Esophagus squamous epithelium (tissue), 5 donors: Measurements from ENCODE around the gene ADAMTS9. TPM values are rescaled to one million over a fixed set of nuclear protein-coding genes. Genes with fewer than 3 reads are reported as not detected.

Experiments used
- DNase-seq: peaks from one replicate; lab custom pipeline; 2025; lab: John Stamatoyannopoulos, UW
- H3K27ac ChIP-seq, 4 donors: fragments of 200-600 bp; sonication (generic); one replicate each; pipeline ENCODE4 v1.5.1; 2016 to 2019; ENCODE audit warnings: mild to moderate bottlenecking in 1 of 4
- H3K27me3 ChIP-seq, 4 donors: fragments of 200-600 bp; sonication (generic); 1 replicate in 3 of 4; 2 replicates in 1 of 4; pipeline versions ENCODE4 v1.5.1 to v1.6.0; 2017 to 2021; ENCODE audit warnings: antibody characterized with exemption in 1 of 4
- H3K36me3 ChIP-seq, 3 donors: fragments of 200-600 bp; sonication (generic); one replicate each; pipeline ENCODE4 v1.5.1; 2016 to 2019
- H3K4me1 ChIP-seq, 3 donors: fragments of 200-600 bp; sonication (generic); one replicate each; pipeline ENCODE4 v1.5.1; 2017 to 2019
- H3K4me3 ChIP-seq, 4 donors: fragments of 200-600 bp; sonication (generic); 1 replicate in 3 of 4; 2 replicates in 1 of 4; pipeline ENCODE4 v1.5.1; 2016 to 2019; ENCODE audit warnings: mild to moderate bottlenecking in 2 of 4, moderate library complexity in 1 of 4
- H3K9me3 ChIP-seq, 3 donors: fragments of 200-600 bp; sonication (generic); one replicate each; pipeline ENCODE4 v1.5.1; 2016 to 2019
- CTCF ChIP-seq, 6 experiments: fragments of 450-650 bp in 4 of 6; fragments of 200-600 bp in 2 of 6; sonication (generic) in 2 of 6; IDR thresholded peaks; one replicate each; pipeline ENCODE4 v1.5.1; 2016 to 2019; ENCODE audit warnings: antibody characterized with exemption in 6 of 6, mild to moderate bottlenecking in 4 of 6, moderate library complexity in 4 of 6
- POLR2A ChIP-seq, 4 donors: fragments of 450-650 bp; IDR thresholded peaks; one replicate each; pipeline ENCODE4 v1.6.1; 2017; ENCODE audit warnings: antibody characterized with exemption in 4 of 4, mild to moderate bottlenecking in 4 of 4, moderate library complexity in 3 of 4
- WGBS, 2 donors: methylation state at CpG; one replicate each; pipeline ENCODE4 v1.1.5; 2018; 5-methylcytosine and 5-hydroxymethylcytosine counted together
- intact Hi-C: fragments of 100-400 bp; cut with DNase I; formaldehyde crosslinking; loops from one replicate; pipeline ENCODE4 v1.15.0; 2022
- total RNA-seq, 4 donors: library from RNA; depleted of rRNA; stranded (reverse); fragments of >200 nt; gene quantifications; one replicate each; pipeline ENCODE4 v1.1.0, GENCODE V29; 2016
- donor health status: DM: yes; HTN: yes; CAD: no.

The ADAMTS9 gene
- total RNA-seq, 4 donors from 2014 or later, result 3.1 to 15.1 (median 5.9) TPM

- 77 to 96% methylated on average over 9 of the region's 9 CpGs for WGBS, 2 donors
Observed at GRCh38 chr3:64594134-64594533, 93.7 kb downstream of the ADAMTS9 start.

GRCh38 chr3:64593350-64593749 is 94.5 kb downstream of the ADAMTS9 start:
- H3K27ac ChIP-seq, result peak overlapping the region in 1 of 4 donors; percentile 50
- intact Hi-C loops, result no loop called here
- H3K36me3 ChIP-seq, result no peaks in the 10 kb centered on the region
- no peaks in the 10 kb centered on the region for H3K9me3 ChIP-seq
- H3K27me3 ChIP-seq, result no peaks in the 10 kb centered on the region
- H3K4me1 ChIP-seq, result peaks cover 0 to 8% (median 0%) of the 10 kb centered on the region in 3 donors
- no peak overlapping the region for H3K4me3 ChIP-seq
- TF ChIP-seq POLR2A (IDR thresholded peaks at IDR 0.05), result no peak
- no peak for TF ChIP-seq CTCF (IDR thresholded peaks at IDR 0.05)
- 56 to 77% methylated on average over 3 of the region's 3 CpGs for WGBS, 2 donors
- no peak for DNase-seq

More at GRCh38 chr3:64594134-64594533, 93.7 kb downstream of the ADAMTS9 start:
- H3K27ac ChIP-seq, result peak overlapping the region in 3 of 4 donors; percentile 32 to 59 (median 50)
- H3K4me1 ChIP-seq, result peaks cover 0 to 8% (median 0%) of the 10 kb centered on the region in 3 donors
- no peak overlapping the region for H3K4me3 ChIP-seq
- TF ChIP-seq CTCF (IDR thresholded peaks at IDR 0.05), result no peak
- no peaks in the 10 kb centered on the region for H3K36me3 ChIP-seq
- no peak for DNase-seq
- intact Hi-C loops, result no loop called here
- no peaks in the 10 kb centered on the region for H3K9me3 ChIP-seq
- H3K27me3 ChIP-seq, result no peaks in the 10 kb centered on the region

GRCh38 chr3:64591615-64592014 is 96.2 kb downstream of the ADAMTS9 start:
- H3K27ac ChIP-seq, result no peak overlapping the region
- H3K9me3 ChIP-seq, result no peaks in the 10 kb centered on the region
- H3K36me3 ChIP-seq, result no peaks in the 10 kb centered on the region
- peaks cover 0 to 8% (median 0%) of the 10 kb centered on the region in 3 donors for H3K4me1 ChIP-seq
- WGBS, 2 donors, result 64 to 94% methylated on average over 1 of the region's 1 CpG
- H3K4me3 ChIP-seq, result no peak overlapping the region
- TF ChIP-seq POLR2A (IDR thresholded peaks at IDR 0.05), result no peak
- TF ChIP-seq CTCF (IDR thresholded peaks at IDR 0.05), result no peak
- H3K27me3 ChIP-seq, result no peaks in the 10 kb centered on the region
- DNase-seq, result no peak
- intact Hi-C loops, result no loop called here

GRCh38 chr3:64588380-64588779 is 99.4 kb downstream of the ADAMTS9 start:
- TF ChIP-seq CTCF (IDR thresholded peaks at IDR 0.05) (no peak), POLR2A (IDR thresholded peaks at IDR 0.05) (no peak)
- Histone ChIP-seq H3K9me3 (no peaks in the 10 kb centered on the region), H3K36me3 (no peaks in the 10 kb centered on the region), H3K4me1 (peaks cover 0 to 3% (median 0%) of the 10 kb centered on the region in 3 donors), H3K4me3 (no peak overlapping the region), H3K27me3 (no peaks in the 10 kb centered on the region), H3K27ac (no peak overlapping the region)
- no peak for DNase-seq
- 68 to 92% methylated on average over 1 of the region's 1 CpG for WGBS, 2 donors
- intact Hi-C loops, result no loop called here

- Histone ChIP-seq H3K27ac (no peak overlapping the region), H3K9me3 (no peaks in the 10 kb centered on the region), H3K36me3 (no peaks in the 10 kb centered on the region), H3K4me3 (no peak overlapping the region), H3K27me3 (no peaks in the 10 kb centered on the region), H3K4me1 (peaks cover 0 to 3% (median 0%) of the 10 kb centered on the region in 3 donors)
- 57 to 63% methylated on average over 4 of the region's 4 CpGs for WGBS, 2 donors
- no peak for TF ChIP-seq CTCF (IDR thresholded peaks at IDR 0.05)
- no peak for TF ChIP-seq POLR2A (IDR thresholded peaks at IDR 0.05)
- intact Hi-C loops, result no loop called here
- DNase-seq, result no peak
Observed at GRCh38 chr3:64586952-64587351, 100.8 kb downstream of the ADAMTS9 start.
